CD4-positive, alpha-beta memory T cell (primary cell): ENCODE measurements around the gene PCSK6. TPM values are rescaled to one million over a fixed set of nuclear protein-coding genes. Genes with fewer than 3 reads are reported as not detected.
"Not testable (repeated sequence)": the region's sequence is repeated elsewhere in the genome, so short reads cannot be mapped to it uniquely, and the experiment has no call there.

ENCODE experiments used
- CTCF ChIA-PET: fragments of 350-600 bp; sonication (Branson Sonifier 250); formaldehyde crosslinking; loops from one replicate; lab custom pipeline; 2021; ENCODE audit warnings: inconsistent platforms; ENCODE audit not compliant: partially characterized antibody; lab: Charles Lee
- POLR2A ChIA-PET: fragments of 350-600 bp; sonication (Branson Sonifier 250); formaldehyde crosslinking; loops from one replicate; lab custom pipeline; 2021; ENCODE audit not compliant: partially characterized antibody; lab: Charles Lee
- DNase-seq, 5 donors: peaks; one replicate each; pipeline versions ENCODE4 v3.0.0 to v3.0.0-alpha.2; 2020 to 2022; ENCODE audit warnings: mixed read lengths in 1 of 5
- H3K27ac ChIP-seq: one replicate; pipeline ENCODE4 v1.7.0; 2013; ENCODE audit warnings: low read depth, low read length
- H3K27me3 ChIP-seq: 2 replicates; pipeline ENCODE4 v1.7.0; 2013; ENCODE audit warnings: mild to moderate bottlenecking, low read length, moderate library complexity; ENCODE audit not compliant: insufficient read depth
- H3K36me3 ChIP-seq: 2 replicates; pipeline ENCODE4 v1.7.0; 2013; ENCODE audit warnings: mild to moderate bottlenecking, low read length, moderate library complexity; ENCODE audit not compliant: insufficient read depth
- H3K4me1 ChIP-seq: 2 replicates; pipeline ENCODE4 v1.7.0; 2013; ENCODE audit warnings: mild to moderate bottlenecking, low read length, moderate library complexity; ENCODE audit not compliant: insufficient read depth
- H3K4me3 ChIP-seq, 2 donors: one replicate each; pipeline ENCODE4 v1.7.0; 2013; ENCODE audit warnings: low read length in 2 of 2, mild to moderate bottlenecking in 1 of 2
- H3K9me3 ChIP-seq, 2 donors: one replicate each; pipeline ENCODE4 v1.7.0; 2013; ENCODE audit warnings: low read length in 2 of 2, control low read depth in 1 of 2; ENCODE audit not compliant: control insufficient read depth in 1 of 2
- H3K27ac Mint-ChIP-seq, 7 donors: one replicate each; pipeline ENCODE4 v1.8.0; 2020 to 2021; ENCODE audit warnings: mixed read lengths in 7 of 7, mild to moderate bottlenecking in 6 of 7, inconsistent platforms in 3 of 7, moderate library complexity in 3 of 7
- H3K27me3 Mint-ChIP-seq, 2 donors: one replicate each; pipeline ENCODE4 v1.8.0; 2020 to 2021; ENCODE audit warnings: mixed read lengths in 2 of 2
- H3K36me3 Mint-ChIP-seq, 2 donors: one replicate each; pipeline ENCODE4 v1.8.0; 2020 to 2021; ENCODE audit warnings: mixed read lengths in 2 of 2, inconsistent platforms in 1 of 2, mild to moderate bottlenecking in 1 of 2
- H3K4me1 Mint-ChIP-seq, 4 donors: one replicate each; pipeline ENCODE4 v1.8.0; 2020 to 2021; ENCODE audit warnings: mixed read lengths in 4 of 4, mild to moderate bottlenecking in 1 of 4
- H3K4me3 Mint-ChIP-seq, 8 donors: one replicate each; pipeline ENCODE4 v1.8.0; 2020 to 2021; ENCODE audit warnings: mixed read lengths in 8 of 8, mild to moderate bottlenecking in 7 of 8, moderate library complexity in 6 of 8, inconsistent platforms in 3 of 8
- H3K9me3 Mint-ChIP-seq, 8 donors: one replicate each; pipeline ENCODE4 v1.8.0; 2020 to 2021; ENCODE audit warnings: mixed read lengths in 8 of 8, mild to moderate bottlenecking in 5 of 8, inconsistent platforms in 3 of 8, moderate library complexity in 1 of 8
- intact Hi-C: fragments of 100-400 bp; cut with micrococcal nuclease; formaldehyde crosslinking; loops from one replicate; pipeline ENCODE4 v1.15.1; 2023
- polyA plus RNA-seq, 2 donors: library from polyadenylated mRNA; unstranded; fragments of 300-500 nt; fragmentation: Illumina TruSeq; gene quantifications; one replicate each; pipeline ENCODE4 v1.2.3, GENCODE V29; 2021
- total RNA-seq, 2 experiments: library from RNA; stranded (reverse); gene quantifications; one replicate each; pipeline ENCODE4 v1.2.3, GENCODE V29; 2021

The PCSK6 gene
- total and polyA plus RNA-seq, 4 experiments from 2014 or later: 0.08 to 0.53 (median 0.32) TPM

GRCh38 chr15:101472033-101472432 lies 17.5 kb downstream of the PCSK6 start:
- Histone ChIP-seq H3K27ac (no peak overlapping the region), H3K9me3 (no peaks in the 10 kb centered on the region), H3K27me3 (no peaks in the 10 kb centered on the region), H3K36me3 (no peaks in the 10 kb centered on the region), H3K4me3 (no peak overlapping the region), H3K4me1 (no peaks in the 10 kb centered on the region)
- H3K36me3 Mint-ChIP-seq: no peaks in the 10 kb centered on the region
- H3K4me3 Mint-ChIP-seq: no peak overlapping the region
- no peak for DNase-seq
- ChIA-PET CTCF (no interaction called here), POLR2A (no interaction called here)
- H3K27me3 Mint-ChIP-seq: peaks cover 3 to 13% of the 10 kb centered on the region in 2 donors
- intact Hi-C loops: no loop called here
- H3K27ac Mint-ChIP-seq: no peak overlapping the region
- no peaks in the 10 kb centered on the region for H3K9me3 Mint-ChIP-seq
- no peaks in the 10 kb centered on the region for H3K4me1 Mint-ChIP-seq

DNA sequence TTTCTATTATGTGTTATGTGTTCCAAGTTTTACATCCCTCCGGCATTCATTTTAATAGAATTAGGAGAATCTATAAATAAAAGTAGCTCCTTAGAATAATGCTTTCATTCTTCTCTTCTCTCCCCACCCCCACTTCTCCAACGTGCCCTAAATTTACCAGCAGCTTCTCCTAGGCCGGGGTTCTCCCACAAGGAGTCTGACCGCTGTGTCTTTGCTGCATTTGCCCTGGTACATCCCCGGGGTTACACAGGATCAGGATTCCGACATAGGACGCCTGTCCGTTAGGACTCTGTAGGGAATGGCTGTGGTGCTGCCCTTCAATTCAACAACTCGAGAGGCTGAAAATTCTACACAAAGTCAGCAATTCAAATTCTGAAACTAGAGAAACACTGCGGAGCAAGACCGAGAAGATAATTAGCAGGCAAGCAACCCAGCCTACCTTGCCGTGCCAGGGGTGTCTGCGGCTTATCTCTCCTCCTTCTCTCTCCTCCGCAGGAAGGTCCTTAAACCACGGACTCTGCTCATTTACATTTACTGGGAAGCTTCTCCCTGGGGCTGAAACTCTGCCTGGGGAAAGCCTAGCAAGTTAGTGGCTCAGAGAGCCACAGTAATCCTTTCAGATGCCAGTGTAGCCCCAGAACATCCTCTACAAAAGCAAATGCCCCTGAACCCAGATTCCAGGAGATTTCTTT lies 18.8 kb downstream of the PCSK6 start:
- H3K4me1 ChIP-seq: no peaks in the 10 kb centered on the region
- H3K36me3 Mint-ChIP-seq: no peaks in the 10 kb centered on the region
- intact Hi-C loops: no loop called here
- H3K9me3 ChIP-seq: no peaks in the 10 kb centered on the region
- DNase-seq: no peak
- no peak overlapping the region for H3K27ac ChIP-seq
- ChIA-PET POLR2A (no interaction called here), CTCF (no interaction called here)
- H3K9me3 Mint-ChIP-seq: peaks cover 0 to 5% (median 0%) of the 10 kb centered on the region in 8 donors
- H3K27me3 ChIP-seq: no peaks in the 10 kb centered on the region
- H3K4me3 Mint-ChIP-seq: no peak overlapping the region
- no peaks in the 10 kb centered on the region for H3K36me3 ChIP-seq
- H3K4me1 Mint-ChIP-seq: no peaks in the 10 kb centered on the region
- peaks cover 6 to 14% of the 10 kb centered on the region in 2 donors for H3K27me3 Mint-ChIP-seq
- no peak overlapping the region for H3K4me3 ChIP-seq
- no peak overlapping the region for H3K27ac Mint-ChIP-seq

DNA sequence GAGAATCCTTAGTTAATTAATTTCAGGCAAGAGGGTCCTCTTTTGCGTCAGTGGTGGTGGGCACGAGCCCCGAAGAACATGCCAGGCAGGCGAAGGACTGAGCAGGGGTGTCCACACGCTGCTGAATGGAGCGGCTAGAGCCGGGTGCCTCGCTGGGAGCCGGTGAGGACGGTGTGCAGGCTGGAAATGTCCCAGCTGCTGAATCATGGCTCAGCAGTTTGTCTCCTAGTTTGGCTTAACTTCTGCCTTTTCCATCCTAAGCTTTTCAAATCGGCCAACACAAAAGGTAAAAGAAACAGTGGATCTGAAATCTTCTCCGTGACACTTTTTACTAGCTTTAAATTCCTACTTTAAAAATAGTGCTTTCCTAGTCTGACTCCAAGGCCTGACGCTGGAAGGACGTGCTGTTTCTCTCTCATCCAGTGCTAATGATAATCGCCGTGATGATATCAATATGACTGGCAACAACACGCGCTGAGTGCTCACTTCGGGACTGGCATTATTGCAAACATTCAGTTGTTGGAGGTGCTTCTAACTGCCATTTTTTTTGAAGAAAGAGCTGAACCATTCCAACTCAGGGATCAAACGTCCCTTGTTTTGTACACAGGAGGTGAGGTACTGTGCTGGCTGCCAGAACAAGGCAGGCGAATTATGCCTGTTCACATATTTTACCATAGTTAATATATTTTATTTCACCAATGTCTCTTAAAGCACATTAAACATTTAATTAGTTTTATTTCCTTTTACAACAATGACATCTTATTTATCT lies 19.8 kb downstream of the PCSK6 start:
- H3K4me3 Mint-ChIP-seq: no peak overlapping the region
- no peaks in the 10 kb centered on the region for H3K9me3 ChIP-seq
- no peaks in the 10 kb centered on the region for H3K36me3 ChIP-seq
- no peaks in the 10 kb centered on the region for H3K4me1 ChIP-seq
- no peak overlapping the region for H3K27ac ChIP-seq
- H3K27ac Mint-ChIP-seq: no peak overlapping the region
- CTCF ChIA-PET: no interaction called here
- no peak overlapping the region for H3K4me3 ChIP-seq
- no peaks in the 10 kb centered on the region for H3K36me3 Mint-ChIP-seq
- H3K4me1 Mint-ChIP-seq: no peaks in the 10 kb centered on the region
- DNase-seq: no peak
- H3K9me3 Mint-ChIP-seq: peaks cover 0 to 9% (median 0%) of the 10 kb centered on the region in 8 donors
- H3K27me3 ChIP-seq: no peaks in the 10 kb centered on the region
- POLR2A ChIA-PET: no interaction called here
- H3K27me3 Mint-ChIP-seq: peaks cover 8 to 14% of the 10 kb centered on the region in 2 donors
- intact Hi-C loops: no loop called here

- Histone ChIP-seq H3K4me3 (no peak overlapping the region), H3K27ac (no peak overlapping the region), H3K36me3 (no peaks in the 10 kb centered on the region), H3K4me1 (no peaks in the 10 kb centered on the region), H3K27me3 (no peaks in the 10 kb centered on the region), H3K9me3 (no peaks in the 10 kb centered on the region)
- Mint-ChIP-seq H3K4me3 (no peak overlapping the region), H3K4me1 (peaks cover 0 to 6% (median 0%) of the 10 kb centered on the region in 4 donors), H3K27me3 (peaks cover 10 to 11% of the 10 kb centered on the region in 2 donors), H3K36me3 (no peaks in the 10 kb centered on the region), H3K9me3 (peaks cover 0 to 9% (median 0%) of the 10 kb centered on the region in 8 donors), H3K27ac (no peak overlapping the region)
- POLR2A ChIA-PET: no interaction called here
- intact Hi-C loops: no loop called here
- CTCF ChIA-PET: no interaction called here
- DNase-seq: no peak
These were observed 23.3 kb downstream of the PCSK6 start for GRCh38 chr15:101466188-101466587.

- peaks cover 0 to 9% (median 0%) of the 10 kb centered on the region in 4 donors for H3K4me1 Mint-ChIP-seq
- no peaks in the 10 kb centered on the region for H3K36me3 Mint-ChIP-seq
- peaks cover 10 to 15% of the 10 kb centered on the region in 2 donors for H3K27me3 Mint-ChIP-seq
- intact Hi-C loops: no loop called here
- ChIA-PET POLR2A (no interaction called here), CTCF (no interaction called here)
- H3K9me3 Mint-ChIP-seq: peaks cover 0 to 9% (median 0%) of the 10 kb centered on the region in 8 donors
- Histone ChIP-seq H3K27me3 (no peaks in the 10 kb centered on the region), H3K4me1 (no peaks in the 10 kb centered on the region), H3K36me3 (no peaks in the 10 kb centered on the region), H3K9me3 (no peaks in the 10 kb centered on the region), H3K4me3 (no peak overlapping the region), H3K27ac (no peak overlapping the region)
- no peak for DNase-seq
- no peak overlapping the region for H3K4me3 Mint-ChIP-seq
- no peak overlapping the region for H3K27ac Mint-ChIP-seq
These were observed 24.4 kb downstream of the PCSK6 start for GRCh38 chr15:101464999-101465669.

DNA sequence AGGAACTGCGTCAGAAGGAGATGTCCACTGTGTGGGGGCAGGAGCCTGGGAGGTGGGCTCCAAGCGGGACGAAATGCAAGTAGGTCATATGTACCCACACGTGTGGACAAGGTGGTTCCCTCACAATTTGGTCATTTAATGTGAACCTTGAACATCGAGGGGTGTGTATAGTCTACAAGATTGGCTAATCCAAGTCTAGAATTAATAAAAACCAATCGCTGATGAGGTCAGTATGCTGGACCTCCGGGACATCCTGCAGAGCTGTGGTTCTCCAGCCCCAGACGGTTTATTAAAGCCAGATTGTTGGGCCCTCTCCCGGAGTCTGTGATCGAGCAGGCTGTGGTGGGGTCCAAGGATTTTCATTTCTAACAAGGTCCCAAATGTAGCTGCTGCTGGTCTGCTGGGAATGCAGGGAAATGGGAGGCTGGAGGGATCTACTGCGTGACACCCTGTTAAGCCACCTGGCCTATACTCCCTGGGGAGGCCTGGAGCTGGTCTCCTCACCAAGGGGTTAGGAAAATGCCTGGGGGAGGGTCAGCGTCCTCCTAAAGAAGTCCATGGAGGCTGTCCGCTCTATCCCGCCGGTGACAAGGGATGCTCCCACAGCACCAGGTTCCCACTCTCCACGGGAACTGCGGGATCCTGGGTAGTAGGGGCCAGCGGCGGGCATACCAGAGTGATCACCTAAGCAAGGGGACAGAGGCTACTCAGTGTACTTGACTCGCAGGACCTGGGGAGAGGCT lies 25.1 kb downstream of the PCSK6 start:
- Mint-ChIP-seq H3K4me3 (no peak overlapping the region), H3K36me3 (no peaks in the 10 kb centered on the region), H3K4me1 (peaks cover 0 to 9% (median 0%) of the 10 kb centered on the region in 4 donors), H3K9me3 (peaks cover 0 to 9% (median 0%) of the 10 kb centered on the region in 8 donors), H3K27me3 (peaks cover 7 to 16% of the 10 kb centered on the region in 2 donors), H3K27ac (no peak overlapping the region)
- Histone ChIP-seq H3K27ac (no peak overlapping the region), H3K9me3 (no peaks in the 10 kb centered on the region), H3K4me1 (no peaks in the 10 kb centered on the region), H3K27me3 (no peaks in the 10 kb centered on the region), H3K36me3 (no peaks in the 10 kb centered on the region), H3K4me3 (no peak overlapping the region)
- no peak for DNase-seq
- intact Hi-C loops: no loop called here
- ChIA-PET POLR2A (no interaction called here), CTCF (no interaction called here)

DNA sequence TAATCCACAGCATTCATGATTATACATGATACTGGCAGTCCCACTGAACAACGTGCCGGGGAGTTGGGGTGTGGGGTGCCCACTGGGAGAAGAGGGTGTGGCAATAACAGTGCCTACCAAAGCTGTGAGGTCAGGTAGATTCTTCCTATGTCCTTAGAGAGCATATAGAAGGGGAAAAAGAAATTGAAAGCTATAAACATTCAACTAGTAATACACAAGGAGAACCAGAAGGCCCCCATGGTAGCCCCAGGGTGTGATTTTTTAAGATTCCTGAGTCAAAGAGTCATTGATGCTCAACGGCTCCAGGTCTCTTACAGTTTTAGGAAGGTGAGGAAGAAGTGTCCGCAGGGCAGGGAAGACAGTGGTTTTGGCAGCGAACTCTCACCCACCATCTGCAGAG lies 25.8 kb downstream of the PCSK6 start:
- POLR2A ChIA-PET, CTCF ChIA-PET, DNase-seq, H3K36me3 Mint-ChIP-seq, H3K4me1 Mint-ChIP-seq, intact Hi-C loops, H3K27me3 ChIP-seq, H3K27ac Mint-ChIP-seq, H3K27ac ChIP-seq, H3K4me3 Mint-ChIP-seq, H3K36me3 ChIP-seq, H3K4me3 ChIP-seq, H3K4me1 ChIP-seq, H3K9me3 Mint-ChIP-seq, H3K9me3 ChIP-seq: not testable (repeated sequence)
- peaks cover 6 to 16% of the 10 kb centered on the region in 2 donors for H3K27me3 Mint-ChIP-seq
